Prostate gland (tissue), 2 donors: ENCODE data around the gene SLC1A6. TPM values are rescaled to one million over a fixed set of nuclear protein-coding genes. Genes with fewer than 3 reads are reported as not detected.

Experiments
- DNase-seq: peaks from one replicate; pipeline ENCODE4 v3.0.0-alpha.2; 2019; ENCODE audit warnings: low spot score
- H3K27ac ChIP-seq, 2 donors: fragments of 200-600 bp; sonication (generic); 2 replicates each; pipeline ENCODE4 v1.5.1; 2017 to 2019
- H3K27me3 ChIP-seq: fragments of 200-600 bp; sonication (generic); replicated peaks from 2 replicates; pipeline ENCODE4 v1.5.1; 2019; ENCODE audit not compliant: insufficient read depth
- H3K36me3 ChIP-seq, 2 donors: fragments of 200-600 bp; sonication (generic); 1 replicate in 1 of 2; 2 replicates in 1 of 2; pipeline versions ENCODE4 v1.5.1 to v1.8.1; 2017 to 2019
- H3K4me1 ChIP-seq: fragments of 200-600 bp; sonication (generic); replicated peaks from 2 replicates; pipeline ENCODE4 v1.5.1; 2019
- H3K4me3 ChIP-seq, 2 donors: fragments of 200-600 bp; sonication (generic); 2 replicates each; pipeline ENCODE4 v1.5.1; 2017 to 2019
- H3K9me3 ChIP-seq: fragments of 200-600 bp; sonication (generic); 2 replicates; pipeline ENCODE4 v1.5.1; 2017
- POLR2A ChIP-seq: fragments of 450-650 bp; IDR thresholded peaks from one replicate; pipeline ENCODE4 v1.6.1; 2016; ENCODE audit warnings: antibody characterized with exemption, mild to moderate bottlenecking
- POLR2AphosphoS5 ChIP-seq: sonication (generic); formaldehyde crosslinking; IDR thresholded peaks from one replicate; pipeline ENCODE4 v1.6.1; 2017; ENCODE audit warnings: antibody characterized with exemption
- WGBS: methylation state at CpG from one replicate; pipeline ENCODE4 v1.1.5; 2018; 5-methylcytosine and 5-hydroxymethylcytosine counted together
- intact Hi-C: fragments of 100-400 bp; cut with DNase I; formaldehyde crosslinking; loops from one replicate; pipeline ENCODE4 v1.14.2; 2022
- total RNA-seq, 2 donors: library from RNA; depleted of rRNA; stranded (reverse); fragments of >200 nt; gene quantifications; one replicate each; pipeline ENCODE4 v1.1.0, GENCODE V29; 2016
- TF ChIP-seq, protein P1 (sequence below), 4 experiments: fragments of 200-600 bp in 2 of 4; fragments of 450-650 bp in 2 of 4; sonication (generic) in 2 of 4; IDR thresholded peaks; 1 replicate in 3 of 4; 2 replicates in 1 of 4; pipeline ENCODE4 v1.5.1; 2016 to 2019; ENCODE audit warnings: antibody characterized with exemption in 4 of 4, mild to moderate bottlenecking in 2 of 4, moderate library complexity in 2 of 4

SLC1A6 gene
- total RNA-seq, 2 donors from 2014 or later, result 0.41 to 255 TPM

DNA sequence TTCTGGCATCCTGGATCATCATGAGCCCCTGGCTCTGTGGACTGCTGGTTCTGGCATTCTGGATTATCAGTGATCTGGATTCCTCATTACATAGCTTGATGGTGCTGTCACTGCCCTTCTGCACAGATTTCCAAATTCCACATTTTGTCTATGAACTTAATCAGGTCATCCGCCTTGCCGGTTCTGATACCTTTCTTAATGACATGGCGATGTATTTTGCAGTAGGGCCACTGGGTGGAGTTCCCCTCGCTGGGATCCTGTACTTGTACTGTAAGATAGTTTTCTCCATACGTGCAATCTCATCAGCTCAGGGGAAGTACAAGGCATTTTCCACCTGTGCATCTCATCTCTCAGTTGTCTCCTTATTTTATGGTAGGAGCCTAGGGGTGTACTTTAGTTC is 62.8 kb downstream of the SLC1A6 start:
- no peaks in the 10 kb centered on the region for H3K9me3 ChIP-seq
- TF ChIP-seq POLR2AphosphoS5, result no peak
- TF ChIP-seq POLR2A, result no peak
- TF ChIP-seq, protein P1, sequence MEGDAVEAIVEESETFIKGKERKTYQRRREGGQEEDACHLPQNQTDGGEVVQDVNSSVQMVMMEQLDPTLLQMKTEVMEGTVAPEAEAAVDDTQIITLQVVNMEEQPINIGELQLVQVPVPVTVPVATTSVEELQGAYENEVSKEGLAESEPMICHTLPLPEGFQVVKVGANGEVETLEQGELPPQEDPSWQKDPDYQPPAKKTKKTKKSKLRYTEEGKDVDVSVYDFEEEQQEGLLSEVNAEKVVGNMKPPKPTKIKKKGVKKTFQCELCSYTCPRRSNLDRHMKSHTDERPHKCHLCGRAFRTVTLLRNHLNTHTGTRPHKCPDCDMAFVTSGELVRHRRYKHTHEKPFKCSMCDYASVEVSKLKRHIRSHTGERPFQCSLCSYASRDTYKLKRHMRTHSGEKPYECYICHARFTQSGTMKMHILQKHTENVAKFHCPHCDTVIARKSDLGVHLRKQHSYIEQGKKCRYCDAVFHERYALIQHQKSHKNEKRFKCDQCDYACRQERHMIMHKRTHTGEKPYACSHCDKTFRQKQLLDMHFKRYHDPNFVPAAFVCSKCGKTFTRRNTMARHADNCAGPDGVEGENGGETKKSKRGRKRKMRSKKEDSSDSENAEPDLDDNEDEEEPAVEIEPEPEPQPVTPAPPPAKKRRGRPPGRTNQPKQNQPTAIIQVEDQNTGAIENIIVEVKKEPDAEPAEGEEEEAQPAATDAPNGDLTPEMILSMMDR (IDR thresholded peaks at IDR 0.05), result no peak
- 52% methylated on average over 5 of the region's 5 CpGs for WGBS
- H3K4me1 ChIP-seq, result no peaks in the 10 kb centered on the region
- DNase-seq, result no peak
- intact Hi-C loops, result no loop called here
- H3K27me3 ChIP-seq, result no peaks in the 10 kb centered on the region
- no peak overlapping the region for H3K27ac ChIP-seq
- no peak overlapping the region for H3K4me3 ChIP-seq
- H3K36me3 ChIP-seq, result no peaks in the 10 kb centered on the region

GRCh38 chr19:14915116-14915515 is 64.5 kb downstream of the SLC1A6 start:
- Histone ChIP-seq H3K4me3 (no peak overlapping the region), H3K4me1 (no peaks in the 10 kb centered on the region), H3K27me3 (no peaks in the 10 kb centered on the region), H3K27ac (no peak overlapping the region), H3K9me3 (no peaks in the 10 kb centered on the region), H3K36me3 (no peaks in the 10 kb centered on the region)
- DNase-seq, result no peak
- TF ChIP-seq, protein P1 (IDR thresholded peaks at IDR 0.05), result no peak
- TF ChIP-seq POLR2AphosphoS5 (no peak), POLR2A (no peak)
- 76% methylated on average over 6 of the region's 6 CpGs for WGBS
- intact Hi-C loops, result no loop called here

- no peaks in the 10 kb centered on the region for H3K9me3 ChIP-seq
- TF ChIP-seq, protein P1 (IDR thresholded peaks at IDR 0.05), result no peak
- TF ChIP-seq POLR2AphosphoS5, result no peak
- TF ChIP-seq POLR2A, result no peak
- H3K36me3 ChIP-seq, result no peaks in the 10 kb centered on the region
- no peak for DNase-seq
- no peak overlapping the region for H3K4me3 ChIP-seq
- WGBS, result 61% methylated on average over 4 of the region's 4 CpGs
- no peaks in the 10 kb centered on the region for H3K4me1 ChIP-seq
- H3K27ac ChIP-seq, result no peak overlapping the region
- intact Hi-C loops, result no loop called here
- no peaks in the 10 kb centered on the region for H3K27me3 ChIP-seq
Observed at GRCh38 chr19:14906711-14907110, 73.0 kb downstream of the SLC1A6 start.

DNA sequence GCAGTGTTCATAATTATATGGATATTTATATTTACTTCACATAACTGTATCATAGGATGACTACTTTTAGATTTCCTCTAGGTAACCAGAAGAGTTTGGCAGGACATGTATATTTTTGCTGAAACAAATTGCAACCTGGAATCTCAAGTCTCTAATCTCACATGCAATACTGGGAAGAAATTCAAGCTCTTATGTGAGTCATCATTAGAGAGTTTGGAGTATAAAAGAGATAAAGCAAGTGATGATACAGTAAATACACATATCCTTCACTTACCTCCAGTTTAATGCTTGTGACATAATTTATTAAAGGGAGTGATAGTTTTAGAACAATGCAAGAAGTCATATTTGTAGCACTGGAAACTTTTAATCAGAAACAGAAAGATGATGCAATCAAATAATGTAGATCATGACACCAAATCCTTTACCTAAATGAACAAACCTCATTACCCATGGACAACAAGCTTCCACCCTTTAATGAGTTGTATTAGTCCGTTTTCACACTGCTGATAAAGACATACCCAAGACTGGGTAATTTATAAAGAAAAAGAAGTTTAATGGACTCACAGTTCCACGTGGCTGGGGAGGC is 77.9 kb downstream of the SLC1A6 start:
- intact Hi-C loops, result no loop called here
- Histone ChIP-seq H3K9me3 (no peaks in the 10 kb centered on the region), H3K4me3 (no peak overlapping the region), H3K4me1 (no peaks in the 10 kb centered on the region), H3K27ac (no peak overlapping the region), H3K36me3 (no peaks in the 10 kb centered on the region), H3K27me3 (no peaks in the 10 kb centered on the region)
- TF ChIP-seq, protein P1 (IDR thresholded peaks at IDR 0.05), result no peak
- TF ChIP-seq POLR2A (no peak), POLR2AphosphoS5 (no peak)
- WGBS, result 44% methylated on average over 2 of the region's 2 CpGs
- no peak for DNase-seq

Other genes with a start within 250 kb of the SLC1A6 start
- 1 to 10 TPM; 3.6 to 4.9 TPM for gene ADGRE2, start 201.3 kb downstream of the SLC1A6 start, total RNA-seq
- gene OR7A5, start 144.7 kb downstream of the SLC1A6 start, total RNA-seq, result 1 to 10 TPM in 1 of 2 donors, under 1 TPM in 1; 0.57 to 1.4 TPM
- gene OR7C1, start 144.7 kb downstream of the SLC1A6 start, total RNA-seq, result 1 to 10 TPM; 3.2 to 5.1 TPM
- gene OR7A10, start 130.9 kb downstream of the SLC1A6 start, total RNA-seq, result not detected
- not detected for gene OR7A17, start 93.7 kb downstream of the SLC1A6 start, total RNA-seq
- gene OR7C2, start 38.4 kb downstream of the SLC1A6 start, total RNA-seq, result not detected
- under 1 TPM; 0.09 to 0.51 TPM for gene CASP14, start 69.6 kb upstream of the SLC1A6 start, total RNA-seq
- gene OR1I1, start 102.3 kb upstream of the SLC1A6 start, total RNA-seq, result not detected
- gene SYDE1, start 127.5 kb upstream of the SLC1A6 start, total RNA-seq, result 10 to 100 TPM; 12.2 to 30.4 TPM
- 10 to 100 TPM; 31.8 to 48.0 TPM for gene NOTCH3, start 221.1 kb upstream of the SLC1A6 start, total RNA-seq